Neural progenitor cell (in vitro differentiated cells): ENCODE measurements around the gene ARSK. TPM values are rescaled to one million over a fixed set of nuclear protein-coding genes. Genes with fewer than 3 reads are reported as not detected.
A peak's percentile ranks its signal among the peaks of the same experiment; 100 is the strongest.

Experiments
- DNase-seq: peaks from one replicate; pipeline ENCODE4 v3.0.0-alpha.2; 2016; ENCODE audit warnings: low spot score
- H2AFZ ChIP-seq: fragments of 200-600 bp; sonication (generic); replicated peaks from 2 replicates; pipeline ENCODE4 v1.6.1; 2016; ENCODE audit warnings: antibody characterized with exemption
- H3F3A ChIP-seq: fragments of 200-600 bp; sonication (generic); 2 replicates; pipeline ENCODE4 v1.6.1; 2016; ENCODE audit warnings: antibody characterized with exemption, low read depth
- H3K27ac ChIP-seq: fragments of 200-600 bp; sonication (generic); 2 replicates; pipeline ENCODE4 v1.5.1; 2016; ENCODE audit warnings: mild to moderate bottlenecking
- H3K27me3 ChIP-seq: fragments of 200-600 bp; sonication (generic); 2 replicates; pipeline ENCODE4 v1.6.1; 2016; ENCODE audit warnings: mild to moderate bottlenecking, moderate library complexity
- H3K36me3 ChIP-seq: fragments of 200-600 bp; sonication (generic); 2 replicates; pipeline ENCODE4 v1.5.1; 2016
- H3K4me1 ChIP-seq: fragments of 200-600 bp; sonication (generic); 2 replicates; pipeline ENCODE4 v1.6.1; 2016; ENCODE audit warnings: mixed run types
- H3K4me2 ChIP-seq: fragments of 200-600 bp; sonication (generic); 2 replicates; pipeline ENCODE4 v1.6.1; 2016
- H3K4me3 ChIP-seq: fragments of 200-600 bp; sonication (generic); 2 replicates; pipeline ENCODE4 v1.5.1; 2016
- H3K79me2 ChIP-seq: fragments of 200-600 bp; sonication (generic); 2 replicates; pipeline ENCODE4 v1.6.1; 2016; ENCODE audit warnings: low read depth
- H3K9ac ChIP-seq: fragments of 200-600 bp; sonication (generic); 2 replicates; pipeline ENCODE4 v1.6.1; 2016
- H3K9me3 ChIP-seq: fragments of 200-600 bp; sonication (generic); 2 replicates; pipeline ENCODE4 v1.5.1; 2016; ENCODE audit warnings: low read depth
- H4K20me1 ChIP-seq: fragments of 200-600 bp; sonication (generic); 2 replicates; pipeline ENCODE4 v1.6.1; 2016; ENCODE audit warnings: low read depth
- H3K27ac Mint-ChIP-seq: 3 replicates; pipeline ENCODE4 v1.8.0; 2021; ENCODE audit warnings: mixed read lengths
- H3K27me3 Mint-ChIP-seq: 2 replicates; pipeline ENCODE4 v1.8.0; 2022; ENCODE audit warnings: low read depth, mild to moderate bottlenecking, inconsistent platforms, moderate library complexity, mixed read lengths; ENCODE audit not compliant: insufficient read depth
- H3K36me3 Mint-ChIP-seq: 3 replicates; pipeline ENCODE4 v1.8.0; 2021; ENCODE audit warnings: mixed read lengths
- H3K4me1 Mint-ChIP-seq: 3 replicates; pipeline ENCODE4 v1.8.0; 2021; ENCODE audit warnings: mixed read lengths
- H3K4me3 Mint-ChIP-seq: 3 replicates; pipeline ENCODE4 v1.8.0; 2021; ENCODE audit warnings: mild to moderate bottlenecking, moderate library complexity, mixed read lengths
- H3K9me3 Mint-ChIP-seq: 3 replicates; pipeline ENCODE4 v1.8.0; 2020; ENCODE audit warnings: mixed read lengths
- CTCF ChIP-seq: fragments of 200-600 bp; sonication (generic); IDR thresholded peaks from 2 replicates; pipeline ENCODE4 v1.5.1; 2017; ENCODE audit warnings: antibody characterized with exemption, mild to moderate bottlenecking
- EZH2 ChIP-seq: fragments of 200-600 bp; sonication (generic); IDR thresholded peaks from 2 replicates; pipeline ENCODE4 v1.6.1; 2017; ENCODE audit warnings: antibody characterized with exemption, mild to moderate bottlenecking, moderate library complexity
- EZH2phosphoT487 ChIP-seq: fragments of 200-600 bp; sonication (generic); IDR thresholded peaks from 2 replicates; pipeline ENCODE4 v1.6.1; 2017; ENCODE audit warnings: antibody characterized with exemption
- total RNA-seq: library from RNA; depleted of rRNA; stranded (reverse); fragments of >200 nt; gene quantifications from 2 replicates; pipeline ENCODE4 v1.2.3, GENCODE V29; 2015; ENCODE audit warnings: low replicate concordance

The ARSK gene
- total RNA-seq, 1 donor from 2014 or later: 21.3 TPM

GRCh38 chr5:95620870-95621838 lies 66.3 kb downstream of the ARSK start:
- DNase-seq: peak; percentile 75
- Histone ChIP-seq H3K4me3 (peak overlapping the region; percentile 51), H3K36me3 (no peaks in the 10 kb centered on the region), H2AFZ (peak overlapping the region; percentile 99), H3K9me3 (no peaks in the 10 kb centered on the region), H3K27me3 (peaks cover 69% of the 10 kb centered on the region), H4K20me1 (no peaks in the 10 kb centered on the region), H3K4me2 (peak overlapping the region; percentile 96), H3K27ac (no peak overlapping the region), H3K4me1 (peaks cover 13% of the 10 kb centered on the region), H3K9ac (no peak overlapping the region), H3K79me2 (no peaks in the 10 kb centered on the region), H3F3A (peaks cover 12% of the 10 kb centered on the region)
- Mint-ChIP-seq H3K4me3 (peak overlapping the region; percentile 86), H3K27ac (no peak overlapping the region), H3K27me3 (peaks cover 35% of the 10 kb centered on the region), H3K9me3 (no peaks in the 10 kb centered on the region), H3K4me1 (peaks cover 12% of the 10 kb centered on the region), H3K36me3 (no peaks in the 10 kb centered on the region)
- no peak for TF ChIP-seq EZH2phosphoT487
- TF ChIP-seq CTCF: peak; percentile 20
- TF ChIP-seq EZH2: peak; percentile 72

GRCh38 chr5:95621839-95622629 lies 67.1 kb downstream of the ARSK start:
- H3K27me3 Mint-ChIP-seq: peaks cover 33% of the 10 kb centered on the region
- Histone ChIP-seq H3K36me3 (no peaks in the 10 kb centered on the region), H3K9me3 (no peaks in the 10 kb centered on the region), H3K27ac (no peak overlapping the region), H2AFZ (no peak overlapping the region), H3F3A (peaks cover 12% of the 10 kb centered on the region), H3K4me3 (no peak overlapping the region), H3K79me2 (no peaks in the 10 kb centered on the region), H3K4me1 (peaks cover 13% of the 10 kb centered on the region), H3K27me3 (peaks cover 69% of the 10 kb centered on the region), H4K20me1 (no peaks in the 10 kb centered on the region), H3K9ac (no peak overlapping the region), H3K4me2 (peak overlapping the region; percentile 96)
- no peak for TF ChIP-seq EZH2
- H3K27ac Mint-ChIP-seq: no peak overlapping the region
- H3K4me3 Mint-ChIP-seq: peak overlapping the region; percentile 86
- H3K9me3 Mint-ChIP-seq: no peaks in the 10 kb centered on the region
- DNase-seq: no peak
- peaks cover 12% of the 10 kb centered on the region for H3K4me1 Mint-ChIP-seq
- H3K36me3 Mint-ChIP-seq: no peaks in the 10 kb centered on the region

GRCh38 chr5:95623706-95624105 lies 68.8 kb downstream of the ARSK start:
- Histone ChIP-seq H3K4me2 (no peak overlapping the region), H3K4me1 (peaks cover 13% of the 10 kb centered on the region), H3K9ac (no peak overlapping the region), H3K36me3 (no peaks in the 10 kb centered on the region), H3K9me3 (no peaks in the 10 kb centered on the region), H2AFZ (no peak overlapping the region), H4K20me1 (no peaks in the 10 kb centered on the region), H3K79me2 (no peaks in the 10 kb centered on the region), H3K27ac (no peak overlapping the region), H3F3A (peaks cover 12% of the 10 kb centered on the region), H3K27me3 (peaks cover 53% of the 10 kb centered on the region), H3K4me3 (no peak overlapping the region)
- Mint-ChIP-seq H3K4me1 (peaks cover 12% of the 10 kb centered on the region), H3K9me3 (no peaks in the 10 kb centered on the region), H3K27ac (no peak overlapping the region), H3K27me3 (peaks cover 24% of the 10 kb centered on the region), H3K36me3 (no peaks in the 10 kb centered on the region), H3K4me3 (no peak overlapping the region)
- no peak for DNase-seq
- no peak for TF ChIP-seq CTCF
